K562 (cell line): ENCODE measurements around the gene PLCD4. TPM values are rescaled to one million over a fixed set of nuclear protein-coding genes. Genes with fewer than 3 reads are reported as not detected.
A peak's percentile ranks its signal among the peaks of the same experiment; 100 is the strongest.

Experiments used
- ELF2 ChIP-seq: fragments of 250-450 bp; sonication (Bioruptor Pico); IDR thresholded peaks from 2 replicates; pipeline ENCODE4 v1.5.0; 2021; ENCODE audit warnings: mild to moderate bottlenecking
- FOXK2 ChIP-seq, 2 experiments: fragments of 450-650 bp; IDR thresholded peaks in 1 of 2; conservative IDR thresholded peaks in 1 of 2; 2 replicates each; pipeline ENCODE4 v1.6.1; 2016; ENCODE audit warnings: low read depth in 2 of 2, mild to moderate bottlenecking in 1 of 2
- NR0B1 ChIP-seq: fragments of 450-650 bp; IDR thresholded peaks from one replicate; pipeline ENCODE4 v1.6.1; 2018; ENCODE audit warnings: mild to moderate bottlenecking, moderate library complexity; ENCODE audit not compliant: partially characterized antibody
- PHB2 ChIP-seq: fragments of 450-650 bp; IDR thresholded peaks from 2 replicates; pipeline ENCODE4 v1.6.1; 2017; ENCODE audit warnings: low read depth
- PTBP1 ChIP-seq: fragments of 200-400 bp; formaldehyde crosslinking; IDR thresholded peaks from 2 replicates; pipeline ENCODE4 v1.6.1; 2017; ENCODE audit warnings: low read depth, low read length
- TEAD1 ChIP-seq, 2 experiments: fragments of 450-650 bp in 1 of 2; sonication (generic) in 1 of 2; formaldehyde crosslinking; IDR thresholded peaks; 2 replicates each; pipeline versions ENCODE4 v1.4.0 to v1.8.0; 2020 to 2022; ENCODE audit warnings: mild to moderate bottlenecking in 2 of 2, missing genetic modification reagents in 1 of 2
- THRAP3 ChIP-seq: fragments of 450-650 bp; IDR thresholded peaks from 2 replicates; pipeline ENCODE4 v1.6.1; 2016; ENCODE audit warnings: mild to moderate bottlenecking, inconsistent platforms, borderline replicate concordance
- ZBTB9 ChIP-seq: fragments of 450-650 bp; formaldehyde crosslinking; IDR thresholded peaks from 2 replicates; pipeline ENCODE4 v1.4.0; 2020; ENCODE audit warnings: mild to moderate bottlenecking, moderate library complexity
- ZNF408 ChIP-seq: fragments of 250-450 bp; sonication (Bioruptor Pico); IDR thresholded peaks from 2 replicates; pipeline ENCODE4 v1.4.0; 2020; ENCODE audit warnings: low read depth, mild to moderate bottlenecking, moderate library complexity
- ZNF57 ChIP-seq: fragments of 450-650 bp; formaldehyde crosslinking; IDR thresholded peaks from 2 replicates; pipeline ENCODE4 v1.4.0; 2020; ENCODE audit warnings: mild to moderate bottlenecking, moderate library complexity
- ZNF77 ChIP-seq: fragments of 250-450 bp; sonication (Bioruptor Pico); IDR thresholded peaks from 2 replicates; pipeline ENCODE4 v1.5.0; 2020
- polyA plus RNA-seq, 8 experiments: library from polyadenylated mRNA; depleted of rRNA in 4 of 8; stranded (reverse) in 5 of 8; unstranded in 3 of 8; fragments of >200 nt; fragmentation: Nextera tagmentation in 2 of 8; fragmentation: Illumina TruSeq in 1 of 8; extraction: Ambion mirVana in 2 of 8; extraction: Trizol in 1 of 8; gene quantifications; 2 replicates each; pipeline versions ENCODE4 v1.2.1 to v1.2.3, GENCODE V29; 2011 to 2014; ENCODE audit warnings: inconsistent platforms in 1 of 8, missing spikeins in 1 of 8
- total RNA-seq, 7 experiments: library from RNA; depleted of rRNA in 6 of 7; stranded (reverse); fragments of >200 nt in 6 of 7; fragmentation: Illumina TruSeq in 2 of 7; extraction: Trizol in 2 of 7; gene quantifications; 2 replicates each; pipeline versions ENCODE4 v1.2.1 to v1.2.3, GENCODE V29; 2011 to 2021; ENCODE audit warnings: low replicate concordance in 1 of 7
- TF ChIP-seq, protein P1 (sequence below): fragments of 250-450 bp; sonication (Bioruptor Pico); IDR thresholded peaks from 2 replicates; pipeline ENCODE4 v1.8.0; 2022; ENCODE audit warnings: moderate library complexity, mild to moderate bottlenecking, inconsistent platforms
- TF ChIP-seq, protein P2 (sequence below): sonication (generic); formaldehyde crosslinking; IDR thresholded peaks from 2 replicates; pipeline ENCODE4 v1.5.0; 2020; ENCODE audit warnings: missing genetic modification reagents
- TF ChIP-seq, protein P3 (sequence below): fragments of 250-450 bp; sonication (Bioruptor Pico); IDR thresholded peaks from 2 replicates; pipeline ENCODE4 v1.6.1; 2021; ENCODE audit warnings: mild to moderate bottlenecking
- TF ChIP-seq, protein P4 (sequence below): fragments of 450-650 bp; IDR thresholded peaks from 2 replicates; pipeline ENCODE4 v1.7.0; 2016; ENCODE audit warnings: borderline replicate concordance
- TF ChIP-seq, protein P5 (sequence below): IDR thresholded peaks from 3 replicates; pipeline ENCODE4 v1.6.1; 2011; ENCODE audit warnings: borderline replicate concordance, mild to moderate bottlenecking, moderate library complexity; ENCODE audit not compliant: insufficient read length; ENCODE audit errors: extremely low read depth

PLCD4 gene
- total and polyA plus RNA-seq, 9 of the 15 experiments (the other 6 are each of a cell fraction or from before 2014, with no cell fraction given) = 0.13 to 0.38 TPM; not detected in 7

DNA sequence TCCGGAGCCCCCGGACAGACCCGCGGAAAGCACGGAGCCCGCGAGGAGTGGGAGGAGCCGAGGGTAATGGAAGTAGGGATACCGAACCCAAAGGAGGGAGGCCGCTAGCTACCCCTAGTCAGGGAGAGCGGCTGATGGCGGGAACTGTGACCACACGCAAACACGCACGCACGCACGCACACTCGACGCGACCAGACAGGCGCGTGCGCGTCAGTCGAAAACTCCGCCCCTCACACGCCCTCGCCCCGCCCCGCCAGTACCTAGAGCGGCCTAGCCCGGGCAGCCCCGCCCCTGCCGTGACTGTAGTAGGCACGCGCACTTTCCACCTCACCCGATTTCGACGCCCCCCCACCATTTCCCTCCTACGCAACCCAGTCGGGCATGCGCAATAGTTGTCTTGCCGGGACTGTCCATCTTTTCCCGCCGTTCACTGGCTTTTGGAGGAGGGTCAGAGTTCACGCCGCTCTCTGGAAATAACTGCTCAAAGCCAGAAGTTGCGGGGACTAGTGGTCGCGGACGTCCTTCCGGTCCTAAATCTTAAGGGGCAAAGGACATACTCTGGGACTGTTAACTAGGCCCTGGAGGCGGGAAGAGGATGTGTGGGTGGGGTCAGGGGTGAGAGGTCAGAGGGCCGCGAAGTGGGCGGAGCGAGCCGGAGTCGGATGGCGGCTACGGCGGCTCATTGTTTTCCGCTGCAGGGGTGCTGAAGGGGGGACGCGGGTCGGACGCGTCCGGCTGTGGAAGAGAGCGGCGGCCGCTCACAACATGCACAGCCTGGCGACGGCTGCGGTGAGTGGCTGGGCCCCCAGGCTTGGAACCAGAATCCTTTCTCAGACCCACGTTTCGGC, 39.3 kb upstream of the PLCD4 start, which contains the start of the genes CNOT9 and USP37 (continued):
- TF ChIP-seq, protein P1, sequence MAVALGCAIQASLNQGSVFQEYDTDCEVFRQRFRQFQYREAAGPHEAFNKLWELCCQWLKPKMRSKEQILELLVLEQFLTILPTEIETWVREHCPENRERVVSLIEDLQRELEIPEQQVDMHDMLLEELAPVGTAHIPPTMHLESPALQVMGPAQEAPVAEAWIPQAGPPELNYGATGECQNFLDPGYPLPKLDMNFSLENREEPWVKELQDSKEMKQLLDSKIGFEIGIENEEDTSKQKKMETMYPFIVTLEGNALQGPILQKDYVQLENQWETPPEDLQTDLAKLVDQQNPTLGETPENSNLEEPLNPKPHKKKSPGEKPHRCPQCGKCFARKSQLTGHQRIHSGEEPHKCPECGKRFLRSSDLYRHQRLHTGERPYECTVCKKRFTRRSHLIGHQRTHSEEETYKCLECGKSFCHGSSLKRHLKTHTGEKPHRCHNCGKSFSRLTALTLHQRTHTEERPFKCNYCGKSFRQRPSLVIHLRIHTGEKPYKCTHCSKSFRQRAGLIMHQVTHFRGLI = no peak
- peak in 1 of 2 experiments; percentile 49; a peak in 1 of 4 replicates for TF ChIP-seq TEAD1 (CRISPR knock-in tag; IDR thresholded peaks at IDR 0.05)
- no peak for TF ChIP-seq ZNF77 (CRISPR knock-in tag)
- TF ChIP-seq PTBP1 = no peak
- TF ChIP-seq NR0B1 = no peak
- no peak for TF ChIP-seq ZNF408
- TF ChIP-seq, protein P2, sequence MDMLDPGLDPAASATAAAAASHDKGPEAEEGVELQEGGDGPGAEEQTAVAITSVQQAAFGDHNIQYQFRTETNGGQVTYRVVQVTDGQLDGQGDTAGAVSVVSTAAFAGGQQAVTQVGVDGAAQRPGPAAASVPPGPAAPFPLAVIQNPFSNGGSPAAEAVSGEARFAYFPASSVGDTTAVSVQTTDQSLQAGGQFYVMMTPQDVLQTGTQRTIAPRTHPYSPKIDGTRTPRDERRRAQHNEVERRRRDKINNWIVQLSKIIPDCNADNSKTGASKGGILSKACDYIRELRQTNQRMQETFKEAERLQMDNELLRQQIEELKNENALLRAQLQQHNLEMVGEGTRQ (CRISPR knock-in tag) = no peak
- TF ChIP-seq, protein P3, sequence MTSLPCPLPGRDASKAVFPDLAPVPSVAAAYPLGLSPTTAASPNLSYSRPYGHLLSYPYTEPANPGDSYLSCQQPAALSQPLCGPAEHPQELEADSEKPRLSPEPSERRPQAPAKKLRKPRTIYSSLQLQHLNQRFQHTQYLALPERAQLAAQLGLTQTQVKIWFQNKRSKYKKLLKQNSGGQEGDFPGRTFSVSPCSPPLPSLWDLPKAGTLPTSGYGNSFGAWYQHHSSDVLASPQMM (CRISPR knock-in tag) = no peak
- TF ChIP-seq ELF2 = no peak
- TF ChIP-seq ZBTB9 (CRISPR knock-in tag) = no peak
- TF ChIP-seq PHB2 = no peak
- TF ChIP-seq THRAP3 = no peak
- TF ChIP-seq ZNF57 (CRISPR knock-in tag) = no peak
- TF ChIP-seq, protein P4, sequence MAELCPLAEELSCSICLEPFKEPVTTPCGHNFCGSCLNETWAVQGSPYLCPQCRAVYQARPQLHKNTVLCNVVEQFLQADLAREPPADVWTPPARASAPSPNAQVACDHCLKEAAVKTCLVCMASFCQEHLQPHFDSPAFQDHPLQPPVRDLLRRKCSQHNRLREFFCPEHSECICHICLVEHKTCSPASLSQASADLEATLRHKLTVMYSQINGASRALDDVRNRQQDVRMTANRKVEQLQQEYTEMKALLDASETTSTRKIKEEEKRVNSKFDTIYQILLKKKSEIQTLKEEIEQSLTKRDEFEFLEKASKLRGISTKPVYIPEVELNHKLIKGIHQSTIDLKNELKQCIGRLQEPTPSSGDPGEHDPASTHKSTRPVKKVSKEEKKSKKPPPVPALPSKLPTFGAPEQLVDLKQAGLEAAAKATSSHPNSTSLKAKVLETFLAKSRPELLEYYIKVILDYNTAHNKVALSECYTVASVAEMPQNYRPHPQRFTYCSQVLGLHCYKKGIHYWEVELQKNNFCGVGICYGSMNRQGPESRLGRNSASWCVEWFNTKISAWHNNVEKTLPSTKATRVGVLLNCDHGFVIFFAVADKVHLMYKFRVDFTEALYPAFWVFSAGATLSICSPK = no peak
- TF ChIP-seq, protein P5, sequence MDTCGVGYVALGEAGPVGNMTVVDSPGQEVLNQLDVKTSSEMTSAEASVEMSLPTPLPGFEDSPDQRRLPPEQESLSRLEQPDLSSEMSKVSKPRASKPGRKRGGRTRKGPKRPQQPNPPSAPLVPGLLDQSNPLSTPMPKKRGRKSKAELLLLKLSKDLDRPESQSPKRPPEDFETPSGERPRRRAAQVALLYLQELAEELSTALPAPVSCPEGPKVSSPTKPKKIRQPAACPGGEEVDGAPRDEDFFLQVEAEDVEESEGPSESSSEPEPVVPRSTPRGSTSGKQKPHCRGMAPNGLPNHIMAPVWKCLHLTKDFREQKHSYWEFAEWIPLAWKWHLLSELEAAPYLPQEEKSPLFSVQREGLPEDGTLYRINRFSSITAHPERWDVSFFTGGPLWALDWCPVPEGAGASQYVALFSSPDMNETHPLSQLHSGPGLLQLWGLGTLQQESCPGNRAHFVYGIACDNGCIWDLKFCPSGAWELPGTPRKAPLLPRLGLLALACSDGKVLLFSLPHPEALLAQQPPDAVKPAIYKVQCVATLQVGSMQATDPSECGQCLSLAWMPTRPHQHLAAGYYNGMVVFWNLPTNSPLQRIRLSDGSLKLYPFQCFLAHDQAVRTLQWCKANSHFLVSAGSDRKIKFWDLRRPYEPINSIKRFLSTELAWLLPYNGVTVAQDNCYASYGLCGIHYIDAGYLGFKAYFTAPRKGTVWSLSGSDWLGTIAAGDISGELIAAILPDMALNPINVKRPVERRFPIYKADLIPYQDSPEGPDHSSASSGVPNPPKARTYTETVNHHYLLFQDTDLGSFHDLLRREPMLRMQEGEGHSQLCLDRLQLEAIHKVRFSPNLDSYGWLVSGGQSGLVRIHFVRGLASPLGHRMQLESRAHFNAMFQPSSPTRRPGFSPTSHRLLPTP = no peak
- TF ChIP-seq FOXK2 (conservative IDR thresholded peaks at IDR 0.05 in 1 of 2, IDR thresholded peaks at IDR 0.05 in 1 of 2; ENCODE audit: low read depth in 2 of 2) = peak in 1 of 2 experiments; percentile 52; a peak in 2 of 4 replicates
